Breast epithelium (tissue), 4 donors: ENCODE data around the gene FHOD3. TPM values are rescaled to one million over a fixed set of nuclear protein-coding genes. Genes with fewer than 3 reads are reported as not detected.

ENCODE experiments used
- DNase-seq, 2 donors: peaks; one replicate each; pipeline ENCODE4 v3.0.0-alpha.2; 2019; ENCODE audit warnings: low spot score in 2 of 2
- H3K27ac ChIP-seq, 2 donors: fragments of 200-600 bp; sonication (generic) in 1 of 2; one replicate each; pipeline ENCODE4 v1.5.1; 2016 to 2019; ENCODE audit warnings: mild to moderate bottlenecking in 1 of 2
- H3K27me3 ChIP-seq, 2 donors: fragments of 200-600 bp; sonication (generic) in 1 of 2; one replicate each; pipeline versions ENCODE4 v1.5.1 to v1.6.0; 2017 to 2019; ENCODE audit warnings: control low read depth in 1 of 2, mild to moderate bottlenecking in 1 of 2
- H3K36me3 ChIP-seq: fragments of 200-600 bp; one replicate; pipeline ENCODE4 v1.5.1; 2019
- H3K4me1 ChIP-seq, 2 donors: fragments of 200-600 bp; sonication (generic); one replicate each; pipeline ENCODE4 v1.5.1; 2016 to 2019; ENCODE audit warnings: control low read depth in 1 of 2
- H3K4me3 ChIP-seq, 3 donors: fragments of 200-600 bp; sonication (generic); 1 replicate in 2 of 3; 2 replicates in 1 of 3; pipeline ENCODE4 v1.5.1; 2016 to 2019; ENCODE audit warnings: mild to moderate bottlenecking in 3 of 3, moderate library complexity in 2 of 3
- H3K9me3 ChIP-seq, 2 donors: fragments of 200-600 bp; sonication (generic) in 1 of 2; one replicate each; pipeline ENCODE4 v1.5.1; 2016 to 2019; ENCODE audit warnings: control low read depth in 1 of 2
- POLR2A ChIP-seq: fragments of 450-650 bp; IDR thresholded peaks from one replicate; pipeline ENCODE4 v1.6.1; 2016; ENCODE audit warnings: antibody characterized with exemption, mild to moderate bottlenecking, moderate library complexity
- POLR2AphosphoS5 ChIP-seq, 3 donors: sonication (generic); formaldehyde crosslinking; IDR thresholded peaks; one replicate each; pipeline ENCODE4 v1.6.1; 2017; ENCODE audit warnings: antibody characterized with exemption in 3 of 3
- intact Hi-C: fragments of 100-400 bp; cut with DNase I; formaldehyde crosslinking; loops from one replicate; pipeline ENCODE4 v1.15.1; 2023; ENCODE audit warnings: low total_unique reads
- total RNA-seq, 3 donors: library from RNA; depleted of rRNA; stranded (reverse); fragments of >200 nt; gene quantifications; one replicate each; pipeline ENCODE4 v1.1.0, GENCODE V29; 2016
- TF ChIP-seq, protein P1 (sequence below), 3 donors: fragments of 450-650 bp; IDR thresholded peaks; one replicate each; pipeline ENCODE4 v1.5.1; 2016 to 2017; ENCODE audit warnings: antibody characterized with exemption in 3 of 3, mild to moderate bottlenecking in 3 of 3, moderate library complexity in 3 of 3

FHOD3 gene
- total RNA-seq, 3 donors from 2014 or later = 1.9 to 13.1 (median 13.0) TPM

DNA sequence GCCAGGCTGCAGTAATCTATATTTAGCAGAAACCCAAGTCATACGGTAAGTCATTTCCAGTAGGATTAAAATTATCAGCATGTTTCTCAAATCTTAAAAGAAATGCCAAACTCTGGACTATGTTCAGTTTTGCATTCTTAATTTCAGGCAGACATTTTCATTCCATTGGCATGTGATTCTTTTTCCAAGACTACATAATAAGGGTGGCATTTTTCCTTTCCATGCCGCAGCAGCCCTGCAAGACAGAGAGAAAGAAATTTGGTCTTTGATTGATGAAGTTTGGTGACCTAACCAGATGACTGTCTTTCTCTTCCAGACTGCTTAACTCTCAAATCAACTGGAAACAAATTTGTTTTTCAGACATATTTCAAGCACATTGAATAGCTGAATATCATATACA lies 118.1 kb downstream of the FHOD3 start:
- no peak overlapping the region for H3K27ac ChIP-seq
- H3K4me1 ChIP-seq = no peaks in the 10 kb centered on the region
- H3K4me3 ChIP-seq = no peak overlapping the region
- H3K36me3 ChIP-seq = no peaks in the 10 kb centered on the region
- no peak for DNase-seq
- no peaks in the 10 kb centered on the region for H3K9me3 ChIP-seq
- no peaks in the 10 kb centered on the region for H3K27me3 ChIP-seq
- intact Hi-C loops = no loop called here
- TF ChIP-seq, protein P1, sequence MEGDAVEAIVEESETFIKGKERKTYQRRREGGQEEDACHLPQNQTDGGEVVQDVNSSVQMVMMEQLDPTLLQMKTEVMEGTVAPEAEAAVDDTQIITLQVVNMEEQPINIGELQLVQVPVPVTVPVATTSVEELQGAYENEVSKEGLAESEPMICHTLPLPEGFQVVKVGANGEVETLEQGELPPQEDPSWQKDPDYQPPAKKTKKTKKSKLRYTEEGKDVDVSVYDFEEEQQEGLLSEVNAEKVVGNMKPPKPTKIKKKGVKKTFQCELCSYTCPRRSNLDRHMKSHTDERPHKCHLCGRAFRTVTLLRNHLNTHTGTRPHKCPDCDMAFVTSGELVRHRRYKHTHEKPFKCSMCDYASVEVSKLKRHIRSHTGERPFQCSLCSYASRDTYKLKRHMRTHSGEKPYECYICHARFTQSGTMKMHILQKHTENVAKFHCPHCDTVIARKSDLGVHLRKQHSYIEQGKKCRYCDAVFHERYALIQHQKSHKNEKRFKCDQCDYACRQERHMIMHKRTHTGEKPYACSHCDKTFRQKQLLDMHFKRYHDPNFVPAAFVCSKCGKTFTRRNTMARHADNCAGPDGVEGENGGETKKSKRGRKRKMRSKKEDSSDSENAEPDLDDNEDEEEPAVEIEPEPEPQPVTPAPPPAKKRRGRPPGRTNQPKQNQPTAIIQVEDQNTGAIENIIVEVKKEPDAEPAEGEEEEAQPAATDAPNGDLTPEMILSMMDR (IDR thresholded peaks at IDR 0.05) = no peak
- no peak for TF ChIP-seq POLR2AphosphoS5 (IDR thresholded peaks at IDR 0.05)
- no peak for TF ChIP-seq POLR2A

DNA sequence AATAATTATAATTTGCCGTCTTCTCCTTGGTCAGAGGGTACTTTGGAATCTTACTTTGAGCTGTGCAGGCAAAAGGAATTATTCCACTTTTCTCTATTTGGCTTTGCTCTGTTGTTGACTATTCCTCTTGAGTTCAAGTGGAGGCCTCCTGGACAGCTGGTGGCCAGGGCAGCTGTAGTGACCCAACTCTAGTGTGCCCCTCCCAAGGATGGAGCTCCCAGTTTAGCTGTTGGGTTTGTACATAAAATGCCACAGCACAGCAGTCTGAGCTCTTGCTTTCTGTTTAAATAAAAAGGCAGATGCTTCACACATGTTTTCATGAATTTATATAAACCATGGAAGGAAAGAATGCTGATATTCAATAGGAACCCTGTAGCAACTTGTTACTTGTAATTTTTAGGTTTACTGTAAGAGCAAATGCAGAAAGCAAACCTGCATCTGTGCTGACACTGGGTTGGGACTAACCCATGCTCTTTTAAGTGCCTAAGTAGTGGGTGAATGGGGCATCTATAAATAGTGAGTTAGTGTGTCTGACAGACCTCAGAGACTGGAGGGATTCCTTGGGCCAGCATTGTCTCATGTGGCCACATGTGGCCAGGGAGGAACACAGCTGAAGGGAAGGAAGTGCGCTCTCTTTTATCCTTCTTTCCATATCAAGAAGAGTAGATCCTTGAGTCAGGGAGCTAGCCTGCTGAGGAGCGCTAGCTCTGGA lies 121.8 kb downstream of the FHOD3 start:
- intact Hi-C loops = no loop called here
- no peaks in the 10 kb centered on the region for H3K9me3 ChIP-seq

DNA sequence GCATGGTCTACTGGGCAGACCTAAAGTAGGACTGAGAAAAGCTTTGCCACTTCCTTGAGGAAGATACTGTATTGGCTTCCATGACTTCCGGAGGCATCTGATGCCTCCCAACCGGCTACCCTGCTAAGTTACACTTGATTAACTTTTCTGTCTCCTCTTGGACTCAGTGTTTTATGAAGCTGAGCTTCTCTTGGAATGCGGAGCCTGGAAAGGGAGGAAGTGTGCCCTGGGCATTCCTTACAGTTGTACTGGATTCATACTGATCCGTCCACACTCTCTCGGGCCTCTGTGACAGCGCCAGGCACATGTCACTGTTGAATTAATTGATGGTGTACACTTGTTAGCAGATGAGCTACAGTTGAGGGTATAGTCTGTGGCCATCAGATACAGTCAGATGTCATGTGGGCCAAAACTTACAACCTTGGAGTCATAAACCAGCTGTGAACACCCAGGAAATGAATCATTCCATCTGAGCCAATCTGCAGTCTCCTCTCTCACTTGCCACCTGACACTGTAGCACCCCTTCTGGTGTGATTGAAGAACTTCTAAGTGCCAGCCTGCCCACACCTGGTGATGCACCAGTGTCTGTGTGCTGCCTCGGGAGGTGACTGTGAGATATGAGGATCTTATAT lies 122.5 kb downstream of the FHOD3 start:
- no peaks in the 10 kb centered on the region for H3K27me3 ChIP-seq
- no peak overlapping the region for H3K4me3 ChIP-seq
- no peaks in the 10 kb centered on the region for H3K9me3 ChIP-seq
- peak overlapping the region in 1 of 2 donors; percentile 3 for H3K27ac ChIP-seq
- intact Hi-C loops = loop anchor here (10.0 kb wide), 1 partner anchor 1245 kb away; no protein-coding TSS in a partner anchor
- DNase-seq = no peak
- H3K36me3 ChIP-seq = no peaks in the 10 kb centered on the region
- TF ChIP-seq POLR2AphosphoS5 (IDR thresholded peaks at IDR 0.05) = no peak
- TF ChIP-seq POLR2A = no peak
- TF ChIP-seq, protein P1 (IDR thresholded peaks at IDR 0.05) = no peak
- H3K4me1 ChIP-seq = no peaks in the 10 kb centered on the region

More for the DNA sequence above, 121.8 kb downstream of the FHOD3 start:
- TF ChIP-seq POLR2A (no peak), POLR2AphosphoS5 (IDR thresholded peaks at IDR 0.05) (no peak)
- TF ChIP-seq, protein P1 (IDR thresholded peaks at IDR 0.05) = no peak
- H3K36me3 ChIP-seq = no peaks in the 10 kb centered on the region
- H3K4me3 ChIP-seq = no peak overlapping the region
- no peaks in the 10 kb centered on the region for H3K27me3 ChIP-seq
- no peaks in the 10 kb centered on the region for H3K4me1 ChIP-seq
- H3K27ac ChIP-seq = no peak overlapping the region
- no peak for DNase-seq

DNA sequence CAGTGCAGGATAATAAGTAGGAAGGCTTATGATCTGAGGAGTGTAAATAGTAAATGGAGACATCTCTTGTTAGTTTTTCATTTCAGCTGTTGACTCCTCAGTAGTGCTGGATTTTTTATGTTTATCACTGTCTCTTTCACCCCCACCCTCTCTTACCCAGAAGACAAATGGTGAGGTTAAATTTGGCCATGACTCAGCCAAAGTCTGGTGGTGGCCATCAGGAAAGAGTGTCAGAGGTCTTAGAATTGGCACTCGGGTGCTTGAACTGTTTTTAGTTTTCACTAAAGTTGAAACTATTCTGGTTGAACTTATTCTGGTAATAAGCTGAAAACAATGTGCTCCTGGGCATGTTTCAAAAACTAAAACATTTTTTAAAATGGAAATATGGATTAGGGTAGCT lies 123.3 kb downstream of the FHOD3 start:
- intact Hi-C loops = loop anchor here (10.0 kb wide), 1 partner anchor 1246 kb away; no protein-coding TSS in a partner anchor
- Histone ChIP-seq H3K36me3 (no peaks in the 10 kb centered on the region), H3K27ac (peak overlapping the region in 1 of 2 donors; percentile 25), H3K9me3 (no peaks in the 10 kb centered on the region), H3K27me3 (no peaks in the 10 kb centered on the region), H3K4me1 (no peaks in the 10 kb centered on the region), H3K4me3 (no peak overlapping the region)
- TF ChIP-seq, protein P1 (IDR thresholded peaks at IDR 0.05) = no peak
- no peak for TF ChIP-seq POLR2AphosphoS5 (IDR thresholded peaks at IDR 0.05)
- no peak for TF ChIP-seq POLR2A
- DNase-seq = no peak

DNA sequence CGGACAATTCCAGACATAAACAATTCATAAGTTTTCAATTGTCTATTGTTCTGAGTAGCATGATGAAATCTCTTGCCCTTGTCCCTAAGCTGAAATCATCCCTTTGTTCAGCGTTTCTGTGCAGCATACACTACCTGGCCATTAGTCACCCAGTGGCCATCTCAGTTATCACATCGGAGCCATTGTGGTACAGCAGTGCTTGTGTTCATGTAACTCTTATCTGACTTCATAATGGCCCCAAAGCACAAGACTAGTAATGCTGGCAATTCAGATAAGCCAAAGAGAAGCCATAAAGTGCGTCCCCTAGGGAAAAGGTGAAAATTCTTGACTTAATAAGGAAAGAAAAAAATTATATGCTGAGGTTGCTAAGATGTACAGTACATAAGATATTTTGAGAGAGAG lies 127.2 kb downstream of the FHOD3 start:
- Histone ChIP-seq H3K36me3 (no peaks in the 10 kb centered on the region), H3K27me3 (no peaks in the 10 kb centered on the region), H3K9me3 (no peaks in the 10 kb centered on the region), H3K4me1 (no peaks in the 10 kb centered on the region), H3K4me3 (no peak overlapping the region), H3K27ac (no peak overlapping the region)
- TF ChIP-seq POLR2A (no peak), POLR2AphosphoS5 (IDR thresholded peaks at IDR 0.05) (no peak)
- TF ChIP-seq, protein P1 (IDR thresholded peaks at IDR 0.05) = no peak
- no peak for DNase-seq
- intact Hi-C loops = loop anchor here (10.0 kb wide), 1 partner anchor 1250 kb away; no protein-coding TSS in a partner anchor
